ENCODE results near the gene RPL31. TPM values are rescaled to one million over a fixed set of nuclear protein-coding genes. Genes with fewer than 3 reads are reported as not detected.

The RPL31 gene
- total and polyA plus RNA-seq, 9 of the 15 experiments (the other 6 are each of a cell fraction or from before 2014, with no cell fraction given) = 1,176 to 6,037 (median 2,997) TPM

- TF ChIP-seq ZNF449 (CRISPR knock-in tag; IDR thresholded peaks at IDR 0.05) (no peak), PCBP2 (IDR thresholded peaks at IDR 0.05; ENCODE audit: low read depth, low read length, poor library complexity, severe bottlenecking) (no peak)
These were observed 23.5 kb downstream of the RPL31 start (continued) for GRCh38 chr2:101025561-101025960.

- Histone ChIP-seq H3K36me3 (ENCODE audit: control insufficient read depth, insufficient read depth, low read length) (no peaks in the 10 kb centered on the region), H2AFZ (ENCODE audit: low read depth, low read length) (no peak overlapping the region), H3K27ac (ENCODE audit: extremely low read depth, low read depth, low read length) (no peak overlapping the region), H3K9me3 (replicated peaks; ENCODE audit: control insufficient read depth, insufficient read depth, low read depth, low read length) (no peaks in the 10 kb centered on the region), H3K4me1 (replicated peaks in 1 of 2; ENCODE audit: control insufficient read depth in 2 of 2, insufficient read depth in 2 of 2, low read length in 2 of 2) (no peaks in the 10 kb centered on the region; a peak in 2 of 5 replicates), H3K79me2 (ENCODE audit: control insufficient read depth, insufficient read depth, low read length) (no peaks in the 10 kb centered on the region), H3K4me3 (no peak overlapping the region), H3K27me3 (ENCODE audit: control insufficient read depth in 2 of 2, insufficient read depth in 2 of 2, low read length in 2 of 2) (peaks cover 3 to 12% of the 10 kb centered on the region in 2 experiments; a peak in 2 of 5 replicates), H3K4me2 (ENCODE audit: insufficient read depth, low read length) (no peak overlapping the region), H4K20me1 (replicated peaks; ENCODE audit: control insufficient read depth, insufficient read depth, low read length) (no peaks in the 10 kb centered on the region), H3K9ac (ENCODE audit: insufficient read depth in 1 of 2, low read depth in 2 of 2, low read length in 2 of 2) (no peak overlapping the region; a peak in 1 of 4 replicates), H3K9me1 (ENCODE audit: control insufficient read depth, insufficient read depth, low read length) (no peaks in the 10 kb centered on the region)
- no peak for FAIRE-seq
- ChIA-PET CTCF (ENCODE audit: low intra/inter-chr PET ratio) (interaction anchor here (0.7 kb wide), 1 partner anchor 30 kb away, joined by 3 read pairs; no protein-coding TSS in a partner anchor), POLR2A (interaction anchor here (1.5 kb wide), 1 partner anchor 12 kb away, joined by 3 read pairs; no protein-coding TSS in a partner anchor)
- 66% methylated on average over 9 of the region's 9 CpGs for WGBS (ENCODE audit: insufficient coverage, low coverage, missing lambda C conversion rate)
- intact Hi-C loops (cut with micrococcal nuclease) (no loop called here), in situ Hi-C loops (cut with MboI) (loop anchor here (5.0 kb wide), 1 partner anchor 181 kb away; no protein-coding TSS in a partner anchor)
- no TSS peak for BruUV-seq (replicated peaks)
- no peak for ATAC-seq
- DNase-seq (ENCODE audit: extremely low read depth in 1 of 4, low spot score in 3 of 4) = no peak
- TF ChIP-seq THRAP3 (IDR thresholded peaks at IDR 0.05; ENCODE audit: borderline replicate concordance) (no peak), ZNF395 (CRISPR knock-in tag; IDR thresholded peaks at IDR 0.05) (no peak), ESRRB (CRISPR knock-in tag; IDR thresholded peaks at IDR 0.05; ENCODE audit: borderline replicate concordance) (no peak), NEUROD1 (IDR thresholded peaks at IDR 0.05; ENCODE audit: borderline replicate concordance, low read depth, low read length, partially characterized antibody) (no peak)
These were observed 24.2 kb downstream of the RPL31 start for GRCh38 chr2:101026253-101026701.
